HTERT RPE-1 (cell line): ENCODE measurements around the gene CKMT1A.
"Not testable (repeated sequence)": the region's sequence is repeated elsewhere in the genome, so short reads cannot be mapped to it uniquely, and the experiment has no call there.

Experiments used
- in situ Hi-C: fragments of 300-500 bp; cut with MboI; formaldehyde crosslinking; loops from 4 replicates; pipeline ENCODE4 v1.14.3; 2020; ENCODE audit warnings: low sequenced_read_pairs

CKMT1A gene

DNA sequence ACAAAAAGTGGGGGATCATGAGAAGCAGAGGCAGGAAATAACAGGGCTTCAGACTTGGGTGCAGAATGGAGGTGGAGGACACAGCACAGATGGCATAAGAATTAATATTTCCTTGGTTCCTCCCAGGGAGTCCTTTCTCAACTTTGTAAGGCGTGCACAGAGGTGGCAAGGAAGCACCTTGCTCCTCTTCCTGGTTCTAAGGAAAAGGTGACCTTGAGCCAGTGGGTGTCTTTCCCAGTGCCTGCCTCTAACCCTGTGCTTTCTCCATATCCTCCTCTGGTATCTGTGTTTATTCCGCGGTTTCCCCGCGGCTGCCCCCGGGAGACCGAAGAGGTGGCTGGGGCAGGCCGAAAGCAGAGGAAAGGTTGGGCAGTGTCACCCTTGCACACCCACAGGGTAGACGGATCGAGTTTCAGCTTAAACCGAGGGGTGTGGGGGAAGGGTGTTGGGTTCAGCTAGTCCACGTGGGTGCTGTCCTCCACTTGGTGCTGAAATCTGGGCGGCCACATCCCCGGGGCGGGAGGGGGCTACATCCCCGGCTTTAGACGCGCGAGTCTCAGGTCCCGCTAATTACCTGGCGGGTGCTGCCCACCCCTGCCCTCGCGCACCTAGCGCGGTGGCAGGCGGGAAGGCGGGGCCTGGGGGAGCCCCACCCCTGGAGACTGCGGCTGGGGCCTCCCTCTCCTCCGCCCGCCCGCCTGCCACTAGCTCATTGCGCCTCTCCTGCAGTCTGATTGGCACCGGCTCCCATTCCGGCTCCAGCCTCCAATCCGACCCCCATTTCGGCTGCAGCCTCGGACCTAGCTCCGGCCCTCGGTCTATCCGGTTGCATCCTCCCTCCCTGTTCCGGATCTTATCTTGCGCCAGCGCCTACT lies at the start of gene CKMT1A:
Gene CKMT1A, plus strand, starts transcription at position 712 of the 875 bp plus-strand sequence. CDS start 192 bp downstream, outside the sequence.
- in situ Hi-C loops, result not testable (repeated sequence)

DNA sequence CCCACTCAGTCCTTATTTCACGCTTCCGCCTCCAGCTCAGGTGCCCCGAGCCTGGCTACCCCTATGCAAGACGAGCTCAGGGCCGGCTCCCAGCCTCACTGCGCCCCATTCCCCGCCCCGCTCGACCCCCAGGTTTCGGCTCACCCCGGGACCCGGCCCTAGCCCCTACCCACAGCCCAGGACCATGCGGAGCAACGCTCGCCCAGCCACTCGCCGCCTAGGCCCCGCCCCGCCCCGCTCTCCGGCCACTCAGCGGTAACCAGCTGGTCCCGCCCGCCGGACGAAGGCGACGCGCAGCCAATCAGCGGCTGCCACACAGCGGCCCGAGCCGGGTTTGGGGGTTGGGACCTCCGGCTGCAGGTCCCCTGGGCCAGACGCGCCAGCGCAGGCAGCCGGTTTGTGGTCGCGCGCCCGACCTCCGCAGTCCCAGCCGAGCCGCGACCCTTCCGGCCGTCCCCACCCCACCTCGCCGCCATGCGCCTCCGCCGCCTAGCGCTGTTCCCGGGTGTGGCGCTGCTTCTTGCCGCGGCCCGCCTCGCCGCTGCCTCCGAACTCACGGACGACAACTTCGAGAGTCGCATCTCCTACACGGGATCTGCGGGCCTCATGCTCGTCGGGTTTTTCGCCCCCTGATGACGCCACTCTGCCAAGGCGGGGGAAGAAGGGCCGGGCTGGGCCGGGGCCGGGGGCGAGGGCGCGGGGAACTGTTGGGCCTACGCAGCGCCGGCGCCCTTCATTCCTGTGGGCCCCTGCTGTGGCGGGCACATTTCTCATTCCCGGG lies 44.8 kb upstream of the CKMT1A start, which contains the start of gene CATSPER2:
Gene CATSPER2, minus strand, starts transcription at position 196 of the 781 bp plus-strand sequence. CDS start 783 bp downstream, outside the sequence.
- in situ Hi-C loops, result no loop called here

DNA sequence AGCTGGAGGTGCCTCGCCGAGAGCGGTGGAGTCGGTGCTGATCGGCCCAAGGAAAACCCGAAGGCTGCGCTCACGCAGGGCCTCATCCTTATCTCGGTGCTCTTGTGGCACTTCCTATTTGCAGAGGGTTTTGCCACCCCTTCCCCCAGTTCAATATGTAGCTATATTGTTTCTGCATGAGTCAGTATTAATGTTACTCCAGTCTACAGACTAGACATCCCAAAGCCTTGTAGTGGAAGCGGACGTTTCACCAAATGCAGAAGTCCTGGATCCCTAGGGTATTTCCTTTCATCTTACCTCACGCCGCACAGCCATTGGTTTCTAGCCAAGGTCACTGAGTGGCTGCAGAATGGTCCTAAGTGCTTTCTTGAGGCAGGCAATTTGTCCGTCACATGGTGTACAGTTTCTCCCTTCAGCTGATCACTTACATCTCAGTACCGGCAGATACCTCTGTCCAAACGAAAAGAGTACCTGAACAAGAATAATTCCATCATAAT lies 44.2 kb upstream of the CKMT1A start:
- in situ Hi-C loops, result not testable (repeated sequence)

DNA sequence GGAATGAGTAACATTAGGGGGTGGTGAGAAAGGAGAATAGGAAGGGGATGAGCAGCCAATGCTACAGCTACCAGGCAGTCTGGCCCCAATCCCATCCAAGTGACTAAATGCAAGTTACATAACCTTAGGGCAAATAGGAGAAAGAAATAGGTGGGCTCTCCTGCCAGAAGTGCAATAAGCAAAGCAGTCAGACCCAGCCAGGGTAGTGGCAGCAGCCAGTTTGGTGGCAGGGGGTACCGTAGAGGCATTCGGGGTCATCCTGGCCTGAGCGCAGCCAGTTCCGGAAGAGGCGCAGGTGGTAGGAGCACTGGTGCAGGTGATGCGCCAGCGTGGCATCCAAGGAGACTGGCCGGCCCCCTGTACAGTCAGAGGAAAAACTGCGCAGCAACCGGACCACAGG lies 33.9 kb upstream of the CKMT1A start:
- in situ Hi-C loops, result not testable (repeated sequence)

DNA sequence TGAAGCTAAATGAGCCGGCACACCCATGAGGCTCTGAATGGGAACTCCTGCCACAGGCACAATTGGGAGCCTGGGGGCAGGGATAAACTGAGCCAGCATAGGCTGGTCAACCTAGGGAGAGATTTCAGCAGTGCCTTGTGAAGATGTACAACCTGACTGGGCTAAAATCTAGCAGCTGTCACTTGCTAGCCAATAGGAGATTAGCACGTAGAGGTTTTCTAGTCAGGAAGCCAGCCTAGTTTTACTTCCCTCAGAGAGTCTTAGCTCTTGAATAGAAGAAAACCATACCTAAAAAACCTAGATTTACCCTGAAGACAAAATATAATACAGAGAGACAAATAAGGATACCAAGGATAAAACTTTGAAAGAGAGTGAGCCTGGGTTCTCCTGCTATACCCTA lies 31.4 kb upstream of the CKMT1A start:
- in situ Hi-C loops, result not testable (repeated sequence)

DNA sequence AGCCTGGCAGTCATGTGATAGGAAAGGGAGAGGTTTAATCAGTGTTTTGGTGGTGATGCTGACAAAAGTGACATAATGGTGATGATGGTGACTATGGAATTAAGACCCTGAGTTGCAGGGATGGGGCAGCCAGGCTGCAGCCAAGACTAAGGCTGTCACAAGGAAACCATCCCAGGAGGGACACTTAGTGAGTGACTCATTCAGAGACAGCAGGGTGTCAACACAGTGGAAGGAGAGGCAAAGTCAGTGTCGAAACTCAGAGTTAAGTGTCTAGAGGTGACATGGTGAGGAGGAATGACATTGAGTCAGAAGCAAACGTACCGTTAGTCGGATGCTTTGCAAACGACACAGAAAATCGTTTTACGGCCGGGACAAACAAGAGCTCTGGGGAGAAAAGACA lies 30.3 kb upstream of the CKMT1A start:
- in situ Hi-C loops, result not testable (repeated sequence)

DNA sequence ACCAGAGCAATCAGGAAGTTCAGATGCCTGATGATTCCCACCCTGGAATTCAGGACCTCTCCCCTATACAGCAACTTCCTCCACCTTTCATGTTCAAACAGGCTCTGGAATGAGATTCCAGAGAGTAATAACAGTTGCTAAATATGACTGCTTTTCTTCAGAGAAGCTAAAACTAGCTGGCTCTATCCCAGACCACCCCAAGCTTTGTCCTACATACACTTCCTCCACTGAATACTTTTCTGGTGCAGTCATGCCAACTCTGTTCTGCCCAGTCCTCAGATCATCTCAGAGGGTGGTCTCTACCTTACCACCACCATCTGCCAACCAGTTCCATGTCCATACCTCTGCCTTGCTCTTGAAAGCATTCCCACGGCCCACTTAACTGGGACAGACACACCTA lies 27.5 kb upstream of the CKMT1A start:
- in situ Hi-C loops, result not testable (repeated sequence)

DNA sequence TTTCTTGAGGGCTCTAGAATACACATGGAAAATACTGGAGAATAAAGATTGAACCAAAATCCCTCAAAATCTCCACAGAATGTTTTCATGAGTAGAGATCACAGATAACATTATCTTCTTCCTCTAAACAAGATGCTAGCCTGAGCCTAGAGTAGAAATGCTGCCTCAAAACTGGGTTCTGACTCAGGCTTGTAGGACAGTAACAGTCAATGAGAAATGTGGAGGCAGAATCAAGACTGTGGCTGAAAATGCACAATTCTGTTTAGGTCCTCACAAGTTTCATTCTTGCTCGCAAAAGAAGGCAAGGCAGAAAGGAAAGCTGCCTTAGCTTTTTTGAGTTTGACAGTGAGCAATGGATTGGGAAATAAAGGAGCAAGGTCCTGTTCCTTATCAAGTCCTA lies 19.5 kb upstream of the CKMT1A start:
- in situ Hi-C loops, result not testable (repeated sequence)

DNA sequence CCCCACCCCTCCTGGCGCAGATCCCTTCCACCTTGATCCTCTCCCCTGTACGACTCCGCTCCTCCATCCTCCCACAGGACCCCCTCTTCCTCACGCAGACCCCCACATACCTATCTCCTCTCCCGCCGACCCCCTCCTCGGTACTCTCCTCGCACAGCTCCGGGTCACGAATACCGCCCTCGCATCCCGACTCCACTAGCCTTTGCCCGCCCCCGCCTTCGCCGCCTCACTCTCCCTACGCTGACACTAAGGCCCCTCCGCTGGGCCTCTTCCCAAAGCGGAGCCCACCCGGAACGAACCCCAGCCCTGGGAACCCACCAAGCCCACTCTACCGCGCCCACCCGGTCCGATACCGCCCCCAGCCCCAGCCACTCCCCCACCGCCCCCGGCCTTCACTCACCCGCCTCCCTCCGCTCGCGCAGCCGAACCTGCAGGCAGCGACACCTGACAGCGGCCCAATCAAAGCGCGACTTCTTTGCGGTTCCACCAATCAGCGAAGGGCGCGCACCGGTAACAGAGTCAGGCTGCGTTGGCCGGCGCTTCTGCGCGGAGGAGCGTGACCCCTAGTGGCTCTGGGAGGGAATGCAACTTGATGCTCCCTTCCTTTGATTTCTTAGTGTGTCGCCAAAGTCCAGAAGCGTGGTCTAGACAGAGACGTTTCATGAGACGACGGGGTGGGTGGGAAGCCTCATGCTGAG lies 3.9 kb upstream of the CKMT1A start:
- in situ Hi-C loops, result not testable (repeated sequence)

DNA sequence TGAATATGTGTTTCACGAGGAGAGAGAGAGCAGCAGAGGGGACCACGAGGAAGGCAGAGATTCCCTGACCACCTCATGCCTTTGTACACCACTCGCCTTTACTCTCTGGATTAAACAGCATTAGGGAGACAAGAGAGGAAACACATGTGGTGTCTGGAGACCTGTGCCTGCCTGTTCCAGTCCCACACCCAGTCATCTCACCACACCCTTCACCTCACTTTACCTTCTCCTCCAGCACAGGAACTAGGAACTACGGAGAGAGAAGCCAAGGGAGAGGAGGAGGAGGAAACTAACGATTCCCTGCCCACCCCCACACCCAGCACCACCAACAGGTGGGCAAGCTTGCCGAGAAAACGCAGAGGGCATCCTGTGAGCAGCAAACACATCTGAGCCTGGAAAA lies 980 bp upstream of the CKMT1A start:
- in situ Hi-C loops, result not testable (repeated sequence)

DNA sequence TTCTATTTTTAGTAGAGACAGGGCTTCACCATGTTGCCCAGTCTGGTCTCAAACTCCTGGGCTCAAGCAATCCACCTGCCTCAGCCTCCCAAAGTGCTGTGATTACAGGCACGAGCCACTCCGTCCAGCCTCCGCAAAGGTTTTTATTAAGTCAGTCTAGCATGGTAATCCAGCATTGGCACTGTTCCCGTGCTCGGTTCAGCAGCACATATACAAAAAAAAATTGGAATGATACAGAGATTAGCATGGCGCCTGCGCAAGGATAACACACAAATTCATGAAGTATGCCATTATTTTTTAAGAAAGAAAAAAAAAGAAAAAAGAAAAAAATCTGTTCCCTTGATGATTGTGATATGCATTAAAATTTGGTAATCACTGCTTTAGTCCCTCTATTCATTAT lies 8.5 kb downstream of the CKMT1A start:
- in situ Hi-C loops, result no loop called here

DNA sequence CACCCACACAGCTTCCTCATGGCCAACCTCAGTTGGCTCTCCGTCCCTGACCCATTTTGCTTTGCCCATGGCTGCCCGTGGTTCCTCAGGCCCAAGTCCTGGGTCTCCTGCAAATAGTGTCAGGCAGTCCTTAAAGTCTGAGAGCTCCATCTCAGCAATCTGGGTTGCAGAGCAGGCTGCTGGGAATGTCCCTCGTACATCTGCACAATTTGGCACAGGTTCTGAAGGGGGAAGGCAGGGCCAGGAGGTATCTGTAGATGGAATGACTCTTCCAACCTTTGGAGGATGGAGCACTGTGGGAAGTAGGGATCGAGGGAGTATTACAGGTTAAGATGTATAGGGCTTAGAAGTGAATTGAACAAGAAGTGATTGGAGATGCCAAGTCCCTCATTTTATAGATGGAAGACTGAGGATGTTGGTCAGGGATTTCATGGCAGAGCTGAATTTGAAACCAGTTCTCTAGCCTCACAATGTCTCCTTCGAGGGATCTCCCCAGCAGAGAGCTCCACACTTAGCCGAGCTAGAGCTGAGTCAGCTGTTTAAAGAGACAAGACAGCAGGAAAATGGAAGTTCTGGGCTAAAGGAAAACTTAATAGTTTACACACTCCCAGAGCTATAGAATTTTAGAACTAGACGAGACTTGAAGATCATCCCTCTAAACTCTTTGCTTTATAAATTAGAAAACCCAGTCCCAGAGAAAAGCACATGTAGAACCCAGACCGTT lies 9.2 kb downstream of the CKMT1A start:
- in situ Hi-C loops, result no loop called here

DNA sequence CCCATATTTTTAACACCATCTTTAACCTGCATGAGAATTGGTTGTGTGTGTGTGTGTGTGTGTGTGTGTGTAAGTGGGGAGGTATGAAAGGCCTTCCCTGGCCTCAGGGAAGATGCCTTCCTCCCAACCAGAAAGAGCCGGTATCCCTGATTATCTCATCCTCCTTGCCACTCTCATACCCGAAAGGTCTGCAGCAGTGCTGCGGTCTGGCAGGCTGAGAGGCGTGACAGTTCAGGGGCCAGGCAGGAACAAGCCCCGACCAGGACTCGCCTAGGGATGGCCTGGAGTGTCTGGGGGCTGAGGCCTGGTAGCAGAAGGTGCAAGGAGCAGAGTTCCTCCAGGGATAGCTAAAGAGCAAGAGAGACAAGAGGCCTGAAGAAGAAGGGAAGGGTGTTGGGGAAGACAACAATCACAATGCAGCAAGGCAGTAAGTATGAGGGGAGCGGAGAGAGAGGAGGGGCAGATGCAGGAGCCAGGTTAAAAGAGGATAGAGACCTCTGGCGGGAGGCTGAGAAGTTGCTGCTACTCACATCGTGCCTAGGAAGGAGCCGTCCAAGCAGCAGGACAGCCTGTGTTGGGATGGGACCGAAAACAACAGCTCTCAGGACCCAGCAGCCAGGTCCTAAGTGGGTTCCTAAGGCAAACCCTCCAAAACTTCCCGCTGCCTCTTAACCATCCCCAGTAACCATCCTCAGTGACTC lies 16.9 kb downstream of the CKMT1A start:
- in situ Hi-C loops, result not testable (repeated sequence)

DNA sequence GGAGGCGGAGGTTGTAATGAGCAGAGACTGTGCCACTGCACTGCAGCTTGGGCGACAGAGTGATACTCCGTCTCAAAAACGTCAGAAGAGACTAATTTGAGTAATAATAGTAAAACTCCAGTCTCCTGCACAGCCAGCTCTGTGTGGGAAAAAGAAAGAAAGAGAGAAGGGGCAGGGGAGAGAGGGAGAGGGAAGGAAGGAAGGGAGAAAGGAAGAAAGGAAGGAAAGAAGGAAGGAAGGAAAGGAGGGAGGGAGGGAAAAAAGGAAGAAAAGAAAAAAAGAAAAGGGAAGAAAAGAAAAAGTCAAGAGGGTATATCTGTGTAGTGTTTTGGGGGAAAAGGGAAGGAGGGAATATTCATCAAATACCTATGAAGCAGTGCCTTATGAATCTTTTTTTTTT lies 29.5 kb downstream of the CKMT1A start:
- in situ Hi-C loops, result no loop called here

DNA sequence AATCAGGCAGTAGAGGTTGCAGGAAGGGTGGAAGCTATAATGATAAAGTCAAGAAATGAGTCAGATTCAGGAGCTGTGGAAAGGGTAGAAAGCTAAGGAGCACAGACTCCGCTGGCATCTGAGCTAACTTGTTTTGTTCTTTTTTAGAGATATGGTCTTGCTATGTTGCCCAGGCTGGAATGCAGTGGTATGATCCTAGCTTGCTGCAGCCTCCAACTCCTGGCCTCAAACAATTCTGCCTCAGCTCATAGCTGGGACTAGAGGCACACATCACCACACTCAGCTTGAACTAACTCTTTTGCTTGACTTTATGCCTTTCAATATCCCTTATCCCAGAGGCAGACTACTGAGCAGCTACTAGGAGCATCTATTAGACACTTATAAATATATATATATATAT lies 32.6 kb downstream of the CKMT1A start:
- in situ Hi-C loops, result not testable (repeated sequence)

DNA sequence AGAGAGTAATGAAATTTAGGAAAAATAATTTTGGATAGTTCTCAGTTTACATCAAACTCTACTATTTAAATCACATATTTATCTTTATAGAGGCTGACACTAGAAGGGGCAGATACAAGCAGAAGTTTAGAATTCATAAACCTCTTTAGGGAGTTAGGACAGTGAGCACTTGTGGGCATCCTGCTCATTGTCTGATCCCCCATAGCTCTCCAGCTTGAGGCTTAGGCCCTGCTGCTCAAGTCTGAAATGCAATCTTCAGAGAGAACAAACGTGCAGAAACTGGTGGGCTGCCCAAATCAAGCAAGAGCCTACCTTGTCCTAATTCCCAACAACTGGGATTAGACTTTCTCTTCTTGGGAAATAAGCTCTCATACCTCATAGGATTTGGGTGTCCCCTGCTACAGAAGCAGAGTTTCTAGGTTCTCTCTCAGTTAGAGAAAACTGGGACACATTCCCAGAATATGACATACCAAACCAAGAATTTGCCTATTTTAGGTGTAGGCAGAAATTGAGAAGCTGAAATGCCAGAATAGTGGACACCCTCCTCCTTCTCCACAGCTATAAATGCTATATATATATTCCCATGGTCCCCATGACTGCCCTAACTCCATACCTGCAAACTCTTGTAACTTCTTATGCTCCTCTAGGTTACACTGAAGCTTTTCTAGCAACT lies 34.5 kb downstream of the CKMT1A start:
- in situ Hi-C loops, result not testable (repeated sequence)

DNA sequence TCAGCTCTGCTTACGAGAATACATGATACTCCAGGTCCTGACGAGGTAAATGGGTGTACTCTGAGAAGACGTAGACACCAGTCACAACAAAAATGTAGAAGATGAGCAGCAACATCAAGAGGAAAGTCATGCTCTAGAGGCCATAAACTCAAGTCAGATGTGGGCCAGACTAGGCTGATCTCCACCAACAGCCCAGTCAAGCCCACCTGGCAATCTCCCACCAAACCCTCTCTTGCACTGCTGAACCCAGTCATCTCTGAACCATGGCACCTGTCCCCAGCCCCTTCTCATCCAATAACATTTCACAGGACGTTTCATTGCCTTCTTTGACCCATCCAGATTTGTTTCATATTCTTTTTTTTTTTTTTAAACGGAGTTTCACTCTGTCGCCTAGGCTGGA lies 41.8 kb downstream of the CKMT1A start:
- in situ Hi-C loops, result no loop called here

DNA sequence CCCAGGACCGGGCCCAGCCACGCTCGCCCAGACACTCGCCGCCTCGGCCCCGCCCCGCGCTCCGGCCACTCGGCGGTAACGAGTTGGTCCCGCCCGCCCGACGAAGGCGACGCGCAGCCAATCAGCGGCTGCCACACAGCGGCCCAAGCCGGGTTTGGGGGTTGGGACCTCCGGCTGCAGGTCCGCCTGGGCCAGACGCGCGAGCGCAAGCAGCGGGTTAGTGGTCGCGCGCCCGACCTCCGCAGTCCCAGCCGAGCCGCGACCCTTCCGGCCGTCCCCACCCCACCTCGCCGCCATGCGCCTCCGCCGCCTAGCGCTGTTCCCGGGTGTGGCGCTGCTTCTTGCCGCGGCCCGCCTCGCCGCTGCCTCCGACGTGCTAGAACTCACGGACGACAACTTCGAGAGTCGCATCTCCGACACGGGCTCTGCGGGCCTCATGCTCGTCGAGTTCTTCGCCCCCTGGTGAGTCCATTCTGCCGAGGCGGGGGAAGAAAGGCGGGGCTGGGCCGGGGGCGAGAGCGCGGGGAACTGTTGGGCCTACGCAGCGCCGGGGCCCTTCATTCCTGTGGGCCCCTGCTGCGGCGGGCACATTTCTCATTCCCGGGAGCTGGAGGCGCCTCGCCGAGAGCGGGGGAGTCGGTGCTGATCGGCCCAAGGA lies 52.7 kb downstream of the CKMT1A start, which contains the start of gene PDIA3:
Gene PDIA3, plus strand, starts transcription at position 194 of the 658 bp plus-strand sequence. Its CDS starts 102 bp downstream, at position 296.
- in situ Hi-C loops, result not testable (repeated sequence)
